Measurements from ENCODE around the gene VPS37B.

DNA sequence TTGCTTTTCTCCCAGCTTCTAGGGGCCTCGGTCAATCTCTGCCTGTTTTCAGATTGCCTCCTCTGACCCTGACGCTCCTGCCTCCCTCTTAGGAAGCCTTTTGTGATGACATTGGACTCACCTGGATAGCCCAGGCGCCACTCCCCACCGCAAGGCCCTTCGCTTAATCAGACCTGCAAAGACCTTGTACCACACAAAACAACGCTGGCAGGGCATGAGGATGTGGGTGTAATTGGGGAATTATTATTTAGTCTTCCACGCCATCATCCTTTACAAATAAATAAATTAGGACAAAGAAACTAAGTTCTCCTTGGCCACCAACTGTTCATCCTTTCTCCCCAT, 7.7 kb upstream of the VPS37B start:
- TF ChIP-seq POLR2A (IDR thresholded peaks at IDR 0.05; ENCODE audit: low read depth, low read length) (no peak), TAF1 (IDR thresholded peaks at IDR 0.05; ENCODE audit: borderline replicate concordance, low read depth, low read length) (no peak)

Measured in GM12892 (cell line).